ENCODE data around the gene ZYG11A.

DNA sequence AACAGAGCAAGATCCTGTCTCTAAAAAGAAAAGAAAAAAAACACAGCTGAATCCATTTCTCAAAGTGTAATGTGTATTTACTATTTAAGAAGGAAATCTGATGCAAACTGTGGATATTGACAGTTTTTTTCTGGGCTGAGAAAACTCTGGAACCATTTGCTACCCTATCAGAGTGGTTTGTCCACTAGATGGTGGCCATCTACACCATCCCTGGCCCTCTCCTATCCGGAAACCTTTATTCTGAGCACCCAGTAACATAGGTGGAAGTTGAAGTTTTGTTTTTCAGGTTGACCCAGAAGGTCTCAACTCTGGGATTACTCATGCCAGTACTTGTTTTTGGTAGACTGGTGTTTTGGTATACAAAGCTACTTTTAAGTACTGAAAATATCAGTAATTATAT is 58.8 kb downstream of the ZYG11A start:
- TF ChIP-seq GATA2 (IDR thresholded peaks at IDR 0.05; ENCODE audit: low read depth, low read length): no peak
- TF ChIP-seq GATA3 (IDR thresholded peaks at IDR 0.05; ENCODE audit: low read depth, low read length): no peak

Data from SH-SY5Y (cell line).